ENCODE data around the gene STK38L. TPM values are rescaled to one million over a fixed set of nuclear protein-coding genes. Genes with fewer than 3 reads are reported as not detected.

The STK38L gene
- total and polyA plus RNA-seq, 2 of the 8 experiments (the other 6 are each of a cell fraction or from before 2014, with no cell fraction given): 8.1 to 63.6 TPM

- H4K5ac ChIP-seq (ENCODE audit: insufficient read length, low read depth, low read length): no peak overlapping the region
- no peak overlapping the region for H2BK20ac ChIP-seq (ENCODE audit: low read length)
- H3K4ac ChIP-seq (replicated peaks; ENCODE audit: insufficient read length, low read depth, low read length): no peak overlapping the region
- H4K91ac ChIP-seq (replicated peaks; ENCODE audit: insufficient read length, low read length): no peak overlapping the region
- no peaks in the 10 kb centered on the region for H3K79me1 ChIP-seq (ENCODE audit: low read depth, low read length)
- no peaks in the 10 kb centered on the region for H3K79me2 ChIP-seq (ENCODE audit: control insufficient read depth in 1 of 2, insufficient read depth in 2 of 2, low read length in 2 of 2)
- ChIA-PET CTCF (ENCODE audit: partially characterized antibody) (no interaction called here), POLR2A (ENCODE audit: partially characterized antibody) (no interaction called here)
- no peaks in the 10 kb centered on the region for H3K27me3 ChIP-seq (replicated peaks in 1 of 4; ENCODE audit: control insufficient read depth in 3 of 4, extremely low read depth in 1 of 4, insufficient read depth in 3 of 4, low read length in 3 of 4)
- no peak overlapping the region for H2BK15ac ChIP-seq (ENCODE audit: low read length)
- H3K9ac ChIP-seq (replicated peaks in 1 of 4; ENCODE audit: extremely low read depth in 1 of 4, low read depth in 3 of 4, low read length in 3 of 4): no peak overlapping the region
- H4K20me1 ChIP-seq (replicated peaks in 1 of 2; ENCODE audit: control insufficient read depth in 1 of 2, insufficient read depth in 2 of 2, low read length in 2 of 2): no peaks in the 10 kb centered on the region
- no peak overlapping the region for H2BK5ac ChIP-seq (ENCODE audit: low read depth, low read length)
- H3K4me1 ChIP-seq (replicated peaks in 1 of 4; ENCODE audit: control insufficient read depth in 3 of 4, insufficient read depth in 4 of 4, low read length in 3 of 4): no peaks in the 10 kb centered on the region
- H3K56ac ChIP-seq (replicated peaks; ENCODE audit: insufficient read length, low read depth, low read length): no peak overlapping the region
- no peak overlapping the region for H3K23ac ChIP-seq (ENCODE audit: insufficient read length)
- no peak overlapping the region for H3K27ac ChIP-seq (ENCODE audit: low read depth, low read length)
- H2AK5ac ChIP-seq (ENCODE audit: low read depth, low read length): no peak overlapping the region
- H3K23me2 ChIP-seq (ENCODE audit: low read depth, low read length): no peaks in the 10 kb centered on the region
- no peak overlapping the region for H3K4me2 ChIP-seq (ENCODE audit: insufficient read depth in 1 of 2, low read depth in 2 of 2, low read length in 2 of 2)
- no peaks in the 10 kb centered on the region; a peak in 1 of 4 replicates for H3K9me3 ChIP-seq (ENCODE audit: insufficient read depth in 2 of 2, low read depth in 1 of 2, low read length in 1 of 2)
- no peak overlapping the region for H2BK12ac ChIP-seq (ENCODE audit: low read depth, low read length)
- no peak overlapping the region for H2AFZ ChIP-seq (ENCODE audit: low read length)
- no peak overlapping the region for H3K18ac ChIP-seq (ENCODE audit: extremely low read depth, low read length)
- DNase-seq (ENCODE audit: low read depth in 1 of 2, low spot score in 2 of 2) (no peak), FAIRE-seq (no peak)
- no peak overlapping the region for H2BK120ac ChIP-seq (replicated peaks; ENCODE audit: low read depth, low read length)
- no peak overlapping the region for H3K4me3 ChIP-seq (ENCODE audit: extremely low read depth in 1 of 4, insufficient read depth in 2 of 4, low read depth in 3 of 4, low read length in 4 of 4)
- no peaks in the 10 kb centered on the region for H3K36me3 ChIP-seq (ENCODE audit: control insufficient read depth in 2 of 4, insufficient read depth in 4 of 4, low read length in 3 of 4)
- H3K14ac ChIP-seq (ENCODE audit: insufficient read length): no peak overlapping the region
- H4K8ac ChIP-seq (ENCODE audit: extremely low read depth, insufficient read depth, low read length): no peak overlapping the region
- TF ChIP-seq EGR1 (IDR thresholded peaks at IDR 0.05; ENCODE audit: borderline replicate concordance, low read depth, low read length) (no peak), POLR2AphosphoS5 (IDR thresholded peaks at IDR 0.05; ENCODE audit: low read depth, low read length) (no peak), SUZ12 (IDR thresholded peaks at IDR 0.05; ENCODE audit: low read length) (no peak), RAD21 (IDR thresholded peaks at IDR 0.05 in 1 of 2, conservative IDR thresholded peaks at IDR 0.05 in 1 of 2; ENCODE audit: low read depth in 2 of 2, low read length in 2 of 2) (no peak), BCL11A (IDR thresholded peaks at IDR 0.05; ENCODE audit: low read depth in 2 of 2, low read length in 2 of 2) (no peak), ATF2 (IDR thresholded peaks at IDR 0.05; ENCODE audit: low read length) (no peak), TEAD4 (IDR thresholded peaks at IDR 0.05; ENCODE audit: low read depth, low read length) (no peak), SIN3A (conservative IDR thresholded peaks at IDR 0.05 in 1 of 2, IDR thresholded peaks at IDR 0.05 in 1 of 2; ENCODE audit: low read depth in 1 of 2, low read length in 2 of 2) (no peak), POLR2A (IDR thresholded peaks at IDR 0.05; ENCODE audit: control extremely low read depth in 1 of 2, low read depth in 2 of 2, low read length in 2 of 2) (no peak)
Measured at GRCh38 chr12:27209257-27209910, 34.7 kb upstream of the STK38L start.

All from H1 (cell line).